HepG2 (cell line): ENCODE results near the gene TAF4B. TPM values are rescaled to one million over a fixed set of nuclear protein-coding genes. Genes with fewer than 3 reads are reported as not detected.
A peak's percentile ranks its signal among the peaks of the same experiment; 100 is the strongest.
"Not testable (repeated sequence)": the region's sequence is repeated elsewhere in the genome, so short reads cannot be mapped to it uniquely, and the experiment has no call there.

Experiments used
- ATAC-seq: fragments of 200-7000 bp; cut with Tn5 transposase; 3 replicates; pipeline ENCODE4 v1.9.1; 2020; ENCODE audit warnings: mild to moderate bottlenecking, moderate library complexity
- BruUV-seq: library from RNA; stranded (reverse); fragments of 400-500 nt; replicated peaks from 2 replicates; lab custom pipeline; 2021; lab: Mats Ljungman, UMichigan
- CTCF ChIA-PET: fragments of 300-600 bp; formaldehyde crosslinking; extraction: SDS; loops from one replicate; lab custom pipeline; 2021; ENCODE audit warnings: low total read pairs, inconsistent platforms, low intra/inter-chr PET ratio; lab: Yijun Ruan, JAX
- POLR2A ChIA-PET: fragments of 350-600 bp; sonication (Branson Sonifier 250); formaldehyde crosslinking; loops from one replicate; lab custom pipeline; 2020; ENCODE audit warnings: antibody characterized with exemption, inconsistent platforms; lab: Yijun Ruan, JAX
- DNase-seq: peaks from one replicate; pipeline ENCODE4 v3.0.0-alpha.2; 2015; ENCODE audit warnings: low spot score
- FAIRE-seq: peaks from 3 replicates; lab custom pipeline; 2011; peaks lifted over from hg19 to GRCh38; lab: Jason Lieb, UNC
- H2AFZ ChIP-seq: one replicate; pipeline ENCODE4 v1.6.1; 2011; ENCODE audit warnings: low read length, inconsistent platforms
- H3K27ac ChIP-seq: fragments of 300-600 bp; 3 replicates; pipeline ENCODE4 v1.8.0; 2011; ENCODE audit warnings: mixed run types, mild to moderate bottlenecking, mixed read lengths, low read length, inconsistent platforms; ENCODE audit not compliant: insufficient read depth; ENCODE audit errors: extremely low read length
- H3K27me3 ChIP-seq, 2 experiments: fragments of 200-600 bp in 1 of 2; 2 replicates in 1 of 2; 3 replicates in 1 of 2; pipeline versions ENCODE4 v1.6.0 to v1.8.0; 2011; ENCODE audit warnings: low read length in 2 of 2, mild to moderate bottlenecking in 2 of 2, moderate library complexity in 2 of 2, inconsistent platforms in 1 of 2; ENCODE audit not compliant: insufficient read depth in 2 of 2, control insufficient read depth in 1 of 2
- H3K36me3 ChIP-seq, 2 experiments: fragments of 200-600 bp in 1 of 2; replicated peaks in 1 of 2; 2 replicates in 1 of 2; 3 replicates in 1 of 2; pipeline versions ENCODE4 v1.5.1 to v1.8.0; 2011; ENCODE audit warnings: low read length in 2 of 2, inconsistent platforms in 1 of 2; ENCODE audit not compliant: insufficient read depth in 2 of 2, control insufficient read depth in 1 of 2
- H3K4me1 ChIP-seq: 2 replicates; pipeline ENCODE4 v1.5.1; 2012; ENCODE audit warnings: low read length, inconsistent platforms; ENCODE audit not compliant: insufficient read depth
- H3K4me2 ChIP-seq: 2 replicates; pipeline ENCODE4 v1.6.0; 2011; ENCODE audit warnings: low read depth, low read length, inconsistent platforms
- H3K4me3 ChIP-seq, 3 experiments: fragments of 200-600 bp in 1 of 3; sonication (generic), shearing (Covaris generic) in 1 of 3; replicated peaks in 1 of 3; 2 replicates each; pipeline ENCODE4 v1.5.1; 2011 to 2016; ENCODE audit warnings: low read length in 3 of 3, inconsistent platforms in 2 of 3, low read depth in 2 of 3, mild to moderate bottlenecking in 2 of 3, control low read depth in 1 of 3, mixed read lengths in 1 of 3; ENCODE audit not compliant: insufficient read depth in 1 of 3
- H3K79me2 ChIP-seq: one replicate; pipeline ENCODE4 v1.6.1; 2011; ENCODE audit warnings: low read length, inconsistent platforms; ENCODE audit not compliant: insufficient read depth
- H3K9ac ChIP-seq: 2 replicates; pipeline ENCODE4 v1.6.0; 2011; ENCODE audit warnings: mild to moderate bottlenecking, low read depth, low read length, inconsistent platforms; ENCODE audit not compliant: insufficient read depth
- H3K9me3 ChIP-seq: 2 replicates; pipeline ENCODE4 v1.5.1; 2012; ENCODE audit warnings: mild to moderate bottlenecking, low read length
- H4K20me1 ChIP-seq: 2 replicates; pipeline ENCODE4 v1.6.0; 2011; ENCODE audit warnings: inconsistent platforms, mild to moderate bottlenecking, low read length, moderate library complexity; ENCODE audit not compliant: insufficient read depth
- ATF1 ChIP-seq: IDR thresholded peaks from 2 replicates; pipeline ENCODE4 v1.6.1; 2016; ENCODE audit warnings: mild to moderate bottlenecking, control low read depth
- RAD21 ChIP-seq: fragments of 450-650 bp; formaldehyde crosslinking; IDR thresholded peaks from 2 replicates; pipeline ENCODE4 v1.5.0; 2020; ENCODE audit warnings: mild to moderate bottlenecking
- SMC3 ChIP-seq: IDR thresholded peaks from 2 replicates; pipeline ENCODE4 v1.6.1; 2011; ENCODE audit warnings: low read length, improper control_type of control experiment
- STAG1 ChIP-seq: sonication (generic); formaldehyde crosslinking; IDR thresholded peaks from 2 replicates; pipeline ENCODE4 v1.4.0; 2020; ENCODE audit warnings: missing genetic modification reagents
- TAF15 ChIP-seq: fragments of 200-400 bp; formaldehyde crosslinking; IDR thresholded peaks from one replicate; pipeline ENCODE4 v1.6.1; 2018; ENCODE audit warnings: mild to moderate bottlenecking, low read depth, low read length; ENCODE audit not compliant: poor library complexity, severe bottlenecking
- ZFYVE20 ChIP-seq: sonication (generic); formaldehyde crosslinking; IDR thresholded peaks from 2 replicates; pipeline ENCODE4 v1.8.0; 2023; ENCODE audit warnings: low read depth, mild to moderate bottlenecking, moderate library complexity, missing genetic modification reagents, borderline replicate concordance
- ZMYM4 ChIP-seq: sonication (generic); formaldehyde crosslinking; IDR thresholded peaks from 2 replicates; pipeline ENCODE4 v1.8.1; 2023; ENCODE audit warnings: mild to moderate bottlenecking, missing genetic modification reagents
- WGBS: methylation state at CpG from one replicate; pipeline ENCODE4 v1.1.6; 2017; ENCODE audit warnings: low lambda C conversion rate; 5-methylcytosine and 5-hydroxymethylcytosine counted together
- in situ Hi-C: cut with HindIII; loops from 2 replicates; pipeline ENCODE4 v1.10.0; 2017; ENCODE audit warnings: low pct_unique_long_range_greater_than_20kb; ENCODE audit not compliant: extremely low pct_ligation_motif_present
- intact Hi-C: fragments of 100-400 bp; cut with micrococcal nuclease; formaldehyde crosslinking; loops from one replicate; pipeline ENCODE4 v1.10.0; 2022; ENCODE audit not compliant: unreplicated experiment
- polyA plus RNA-seq, 8 experiments: library from polyadenylated mRNA; depleted of rRNA in 3 of 8; stranded (reverse) in 7 of 8; unstranded in 1 of 8; fragments of >200 nt; fragmentation: Illumina TruSeq in 4 of 8; extraction: Trizol in 4 of 8; gene quantifications; 2 replicates each; pipeline versions ENCODE4 v1.2.1 to v1.2.3, GENCODE V29; 2011 to 2016; ENCODE audit warnings: low read depth in 4 of 8, missing spikeins in 1 of 8, mixed read lengths in 1 of 8; ENCODE audit not compliant: insufficient read depth in 1 of 8
- total RNA-seq, 5 experiments: library from RNA; depleted of rRNA; stranded (reverse); fragments of >200 nt; fragmentation: Illumina TruSeq; extraction: Trizol; gene quantifications; 2 replicates each; pipeline ENCODE4 v1.2.3, GENCODE V29; 2016; ENCODE audit warnings: low read depth in 1 of 5
- TF ChIP-seq, protein P1 (sequence below): sonication (generic); formaldehyde crosslinking; IDR thresholded peaks from 2 replicates; pipeline ENCODE4 v1.5.1; 2020; ENCODE audit warnings: mild to moderate bottlenecking, moderate library complexity, missing genetic modification reagents
- TF ChIP-seq, protein P2 (sequence below): sonication (generic); formaldehyde crosslinking; IDR thresholded peaks from 2 replicates; pipeline ENCODE4 v1.5.0; 2020; ENCODE audit warnings: mild to moderate bottlenecking, missing genetic modification reagents, moderate library complexity

Gene TAF4B
- total and polyA plus RNA-seq, 2 of the 13 experiments (the other 11 are each of a cell fraction or from before 2014, with no cell fraction given) = 2.2 to 3.8 TPM

DNA sequence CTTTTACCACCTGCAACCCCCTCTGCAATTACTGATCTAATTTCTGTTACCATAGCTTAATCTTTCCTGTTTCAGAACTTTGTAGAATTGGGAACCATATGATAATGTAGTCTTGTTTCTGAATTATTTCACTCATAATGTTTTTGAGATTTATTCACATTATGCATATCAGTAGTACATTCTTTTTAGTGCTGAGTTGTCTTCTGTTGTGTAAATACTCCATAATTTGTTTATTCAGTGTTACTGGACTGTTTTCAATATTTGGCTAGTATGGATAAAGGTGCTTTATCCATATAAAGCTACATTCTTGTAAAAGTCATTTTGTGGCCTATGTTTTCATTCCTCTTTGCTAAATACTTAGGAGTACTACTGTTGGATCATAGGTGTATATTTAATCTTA lies 152.5 kb downstream of the TAF4B start (continued):
- TF ChIP-seq, protein P1, sequence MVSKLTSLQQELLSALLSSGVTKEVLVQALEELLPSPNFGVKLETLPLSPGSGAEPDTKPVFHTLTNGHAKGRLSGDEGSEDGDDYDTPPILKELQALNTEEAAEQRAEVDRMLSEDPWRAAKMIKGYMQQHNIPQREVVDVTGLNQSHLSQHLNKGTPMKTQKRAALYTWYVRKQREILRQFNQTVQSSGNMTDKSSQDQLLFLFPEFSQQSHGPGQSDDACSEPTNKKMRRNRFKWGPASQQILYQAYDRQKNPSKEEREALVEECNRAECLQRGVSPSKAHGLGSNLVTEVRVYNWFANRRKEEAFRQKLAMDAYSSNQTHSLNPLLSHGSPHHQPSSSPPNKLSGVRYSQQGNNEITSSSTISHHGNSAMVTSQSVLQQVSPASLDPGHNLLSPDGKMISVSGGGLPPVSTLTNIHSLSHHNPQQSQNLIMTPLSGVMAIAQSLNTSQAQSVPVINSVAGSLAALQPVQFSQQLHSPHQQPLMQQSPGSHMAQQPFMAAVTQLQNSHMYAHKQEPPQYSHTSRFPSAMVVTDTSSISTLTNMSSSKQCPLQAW (CRISPR knock-in tag) = no peak
- TF ChIP-seq, all 625 proteins: peak for 0

DNA sequence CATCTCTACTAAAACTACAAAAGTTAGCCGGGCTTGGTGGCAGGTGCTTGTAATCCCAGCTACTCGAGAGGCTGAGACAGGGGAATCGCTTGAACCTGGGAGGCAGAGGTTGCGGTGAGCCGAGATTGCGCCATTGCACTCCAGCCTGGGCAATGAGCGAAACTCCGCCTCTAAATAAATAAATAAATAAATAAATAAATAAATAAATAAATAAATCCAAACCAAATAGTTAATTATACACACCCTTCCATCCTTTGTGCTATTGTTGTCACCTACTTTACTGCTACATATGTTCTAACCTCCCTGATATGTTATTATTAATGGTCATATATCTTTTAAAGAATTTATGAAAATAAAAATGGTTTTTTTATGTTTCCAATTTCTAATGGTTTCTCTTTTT lies 155.3 kb downstream of the TAF4B start:
- POLR2A ChIA-PET, H3K9me3 ChIP-seq, H3K79me2 ChIP-seq, H4K20me1 ChIP-seq, H3K4me3 ChIP-seq, H2AFZ ChIP-seq, in situ Hi-C loops, H3K27ac ChIP-seq, CTCF ChIA-PET, BruUV-seq, H3K4me2 ChIP-seq, H3K9ac ChIP-seq, H3K36me3 ChIP-seq, ATAC-seq, DNase-seq, FAIRE-seq, H3K27me3 ChIP-seq: not testable (repeated sequence)
- WGBS = 79% methylated on average over 8 of the region's 8 CpGs
- intact Hi-C loops = loop anchor here (5.0 kb wide), 1 partner anchor 191 kb away; no protein-coding TSS in a partner anchor
- H3K4me1 ChIP-seq = peaks cover 13% of the 10 kb centered on the region

DNA sequence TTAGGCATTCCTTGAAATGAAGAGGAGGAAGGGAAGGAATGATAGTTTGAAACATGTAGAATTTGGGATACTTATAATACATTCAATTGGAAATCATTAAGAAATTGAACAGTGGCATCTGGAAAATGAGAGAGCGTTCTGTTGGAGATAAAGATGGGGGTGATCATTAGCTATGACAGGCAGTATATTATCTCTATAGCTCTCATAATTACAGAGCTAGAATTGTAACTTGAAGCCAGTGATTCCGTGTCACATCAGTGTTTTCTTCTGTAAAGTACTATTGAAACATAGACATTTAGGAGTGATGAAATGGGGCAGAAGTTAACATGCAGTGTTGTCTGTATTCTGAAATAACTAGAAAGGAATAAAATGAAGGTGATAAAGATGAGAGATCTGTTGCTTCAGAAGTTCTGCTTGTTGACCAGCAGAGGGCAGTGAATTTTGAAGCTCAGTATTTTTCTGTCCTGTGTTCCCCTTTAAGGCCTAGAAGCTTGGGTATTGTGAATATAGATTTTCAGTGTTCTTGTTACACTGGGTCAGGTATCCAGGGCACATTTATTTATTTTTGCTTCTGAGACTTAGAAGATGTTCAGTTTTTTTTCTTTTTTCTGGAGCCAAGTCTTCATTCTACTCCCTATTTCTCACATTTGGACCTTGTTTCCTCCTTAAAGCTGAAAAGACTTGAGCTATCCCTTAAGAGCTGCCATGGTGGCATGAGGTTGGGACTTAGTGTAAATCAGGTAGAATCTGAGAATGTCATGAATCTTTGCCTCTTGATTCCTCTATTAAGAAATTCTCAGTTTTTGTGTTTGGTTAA lies 157.4 kb downstream of the TAF4B start:
- H3K27me3 ChIP-seq = no peaks in the 10 kb centered on the region
- peak; percentile 35 for DNase-seq
- H3K36me3 ChIP-seq = no peaks in the 10 kb centered on the region
- H3K4me3 ChIP-seq = no peak overlapping the region
- H3K27ac ChIP-seq = no peak overlapping the region
- no peaks in the 10 kb centered on the region for H4K20me1 ChIP-seq
- H3K79me2 ChIP-seq = no peaks in the 10 kb centered on the region
- BruUV-seq = no TSS peak
- H3K4me2 ChIP-seq = no peak overlapping the region
- in situ Hi-C loops (no loop called here), intact Hi-C loops (loop anchor here (1.0 to 5.0 kb wide), 4 partner anchors 77 to 387 kb away; no protein-coding TSS in a partner anchor)
- peak; percentile 21 for FAIRE-seq
- ChIA-PET CTCF (interaction anchor here (0.9 to 2.3 kb wide), 2 partner anchors 266 to 388 kb away, joined by 4 to 7 read pairs; no protein-coding TSS in a partner anchor), POLR2A (no interaction called here)
- 12% methylated on average over 2 of the region's 2 CpGs for WGBS
- H3K4me1 ChIP-seq = peaks cover 15% of the 10 kb centered on the region
- peak; percentile 75 for ATAC-seq
- no peak overlapping the region for H2AFZ ChIP-seq
- no peak overlapping the region for H3K9ac ChIP-seq
- H3K9me3 ChIP-seq = no peaks in the 10 kb centered on the region
- TF ChIP-seq STAG1 (CRISPR knock-in tag) (peak; percentile 56), ZMYM4 (CRISPR knock-in tag) (no peak), SMC3 (peak; percentile 67; the same call in 1 of the 2 replicates), ZFYVE20 (CRISPR knock-in tag) (no peak), ATF1 (CRISPR knock-in tag) (0 out of 2 replicates have a peak, but pooled peaks have one; percentile 18), TAF15 (no peak), RAD21 (CRISPR knock-in tag) (peak; percentile 31; the same call in 1 of the 2 replicates)
- TF ChIP-seq, protein P2, sequence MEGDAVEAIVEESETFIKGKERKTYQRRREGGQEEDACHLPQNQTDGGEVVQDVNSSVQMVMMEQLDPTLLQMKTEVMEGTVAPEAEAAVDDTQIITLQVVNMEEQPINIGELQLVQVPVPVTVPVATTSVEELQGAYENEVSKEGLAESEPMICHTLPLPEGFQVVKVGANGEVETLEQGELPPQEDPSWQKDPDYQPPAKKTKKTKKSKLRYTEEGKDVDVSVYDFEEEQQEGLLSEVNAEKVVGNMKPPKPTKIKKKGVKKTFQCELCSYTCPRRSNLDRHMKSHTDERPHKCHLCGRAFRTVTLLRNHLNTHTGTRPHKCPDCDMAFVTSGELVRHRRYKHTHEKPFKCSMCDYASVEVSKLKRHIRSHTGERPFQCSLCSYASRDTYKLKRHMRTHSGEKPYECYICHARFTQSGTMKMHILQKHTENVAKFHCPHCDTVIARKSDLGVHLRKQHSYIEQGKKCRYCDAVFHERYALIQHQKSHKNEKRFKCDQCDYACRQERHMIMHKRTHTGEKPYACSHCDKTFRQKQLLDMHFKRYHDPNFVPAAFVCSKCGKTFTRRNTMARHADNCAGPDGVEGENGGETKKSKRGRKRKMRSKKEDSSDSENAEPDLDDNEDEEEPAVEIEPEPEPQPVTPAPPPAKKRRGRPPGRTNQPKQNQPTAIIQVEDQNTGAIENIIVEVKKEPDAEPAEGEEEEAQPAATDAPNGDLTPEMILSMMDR (CRISPR knock-in tag) = peak; percentile 63
